HUES64 (cell line): ENCODE data around the gene CRABP2.

ENCODE experiments used
- H3K27ac ChIP-seq: 2 replicates; pipeline ENCODE4 v1.7.0; 2013; ENCODE audit warnings: low read depth, low read length, inconsistent platforms
- H3K27me3 ChIP-seq: 2 replicates; pipeline ENCODE4 v1.6.1; 2013; ENCODE audit warnings: mild to moderate bottlenecking, low read length; ENCODE audit not compliant: insufficient read depth
- H3K36me3 ChIP-seq: 2 replicates; pipeline ENCODE4 v1.6.1; 2013; ENCODE audit warnings: mild to moderate bottlenecking, low read length; ENCODE audit not compliant: insufficient read depth
- H3K4me1 ChIP-seq: 2 replicates; pipeline ENCODE4 v1.6.1; 2013; ENCODE audit warnings: mild to moderate bottlenecking, low read length, moderate library complexity; ENCODE audit not compliant: insufficient read depth
- H3K4me3 ChIP-seq: 2 replicates; pipeline ENCODE4 v1.5.1; 2013; ENCODE audit warnings: mild to moderate bottlenecking, low read length, moderate library complexity
- H3K9ac ChIP-seq: 2 replicates; pipeline ENCODE4 v1.6.1; 2013; ENCODE audit warnings: mild to moderate bottlenecking, low read depth, low read length
- H3K9me3 ChIP-seq: 2 replicates; pipeline ENCODE4 v1.6.1; 2013; ENCODE audit warnings: low read depth, low read length; ENCODE audit not compliant: insufficient read depth
- WGBS: fragments of 150-250, 120-280 bp; methylation state at CpG from one replicate; pipeline ENCODE4 v1.1.7; 2013; ENCODE audit warnings: missing lambda C conversion rate; 5-methylcytosine and 5-hydroxymethylcytosine counted together

Gene CRABP2

GRCh38 chr1:156725683-156726280 is 20.4 kb upstream of the CRABP2 start:
- no peak overlapping the region for H3K27ac ChIP-seq
- WGBS: 20% methylated on average over 18 of the region's 18 CpGs

GRCh38 chr1:156721535-156721934 is 16.2 kb upstream of the CRABP2 start:
- Histone ChIP-seq H3K27ac (no peak overlapping the region), H3K36me3 (peaks cover 44% of the 10 kb centered on the region), H3K4me1 (peaks cover 11% of the 10 kb centered on the region; the same call in 1 of the 2 replicates), H3K9ac (no peak overlapping the region), H3K9me3 (no peaks in the 10 kb centered on the region), H3K4me3 (no peak overlapping the region), H3K27me3 (no peaks in the 10 kb centered on the region)
- 98% methylated on average over 4 of the region's 4 CpGs for WGBS

More at GRCh38 chr1:156725683-156726280, 20.4 kb upstream of the CRABP2 start:
- Histone ChIP-seq H3K27me3 (no peaks in the 10 kb centered on the region), H3K36me3 (peaks cover 44% of the 10 kb centered on the region), H3K9me3 (no peaks in the 10 kb centered on the region), H3K4me3 (peak overlapping the region; percentile 71), H3K9ac (no peak overlapping the region), H3K4me1 (peaks cover 17% of the 10 kb centered on the region; the same call in 1 of the 2 replicates)

- Histone ChIP-seq H3K4me1 (peaks cover 9% of the 10 kb centered on the region; the same call in 1 of the 2 replicates), H3K4me3 (no peak overlapping the region), H3K27me3 (no peaks in the 10 kb centered on the region), H3K9me3 (no peaks in the 10 kb centered on the region), H3K36me3 (peaks cover 44% of the 10 kb centered on the region), H3K27ac (no peak overlapping the region), H3K9ac (no peak overlapping the region)
- 90% methylated on average over 2 of the region's 2 CpGs for WGBS
Measured at GRCh38 chr1:156721131-156721530, 15.7 kb upstream of the CRABP2 start.

- Histone ChIP-seq H3K27ac (no peak overlapping the region), H3K4me3 (no peak overlapping the region), H3K4me1 (peaks cover 3% of the 10 kb centered on the region), H3K9ac (no peak overlapping the region), H3K9me3 (no peaks in the 10 kb centered on the region), H3K36me3 (peaks cover 17% of the 10 kb centered on the region), H3K27me3 (no peaks in the 10 kb centered on the region)
- WGBS: 88% methylated on average over 4 of the region's 4 CpGs
Measured at GRCh38 chr1:156717351-156717750, 12.0 kb upstream of the CRABP2 start.

- Histone ChIP-seq H3K4me3 (no peak overlapping the region), H3K9me3 (no peaks in the 10 kb centered on the region), H3K4me1 (peaks cover 19% of the 10 kb centered on the region), H3K27me3 (no peaks in the 10 kb centered on the region), H3K9ac (no peak overlapping the region), H3K27ac (no peak overlapping the region), H3K36me3 (no peaks in the 10 kb centered on the region)
- WGBS: 88% methylated on average over 3 of the region's 3 CpGs
Measured at GRCh38 chr1:156714830-156715229, 9.4 kb upstream of the CRABP2 start.

- no peaks in the 10 kb centered on the region for H3K27me3 ChIP-seq
- H3K9me3 ChIP-seq: no peaks in the 10 kb centered on the region
- 73% methylated on average over 3 of the region's 3 CpGs for WGBS
- no peak overlapping the region for H3K4me3 ChIP-seq
- H3K9ac ChIP-seq: no peak overlapping the region
- H3K4me1 ChIP-seq: peaks cover 39% of the 10 kb centered on the region
- H3K36me3 ChIP-seq: no peaks in the 10 kb centered on the region
- no peak overlapping the region for H3K27ac ChIP-seq
Measured at GRCh38 chr1:156712626-156713025, 7.2 kb upstream of the CRABP2 start.

- peak overlapping the region; percentile 59 for H3K27ac ChIP-seq
- H3K9ac ChIP-seq: peak overlapping the region; percentile 21; the same call in 1 of the 2 replicates
- 42% methylated on average over 9 of the region's 9 CpGs for WGBS
- H3K4me3 ChIP-seq: no peak overlapping the region
- H3K4me1 ChIP-seq: peaks cover 46% of the 10 kb centered on the region
- no peaks in the 10 kb centered on the region for H3K9me3 ChIP-seq
- no peaks in the 10 kb centered on the region for H3K27me3 ChIP-seq
- H3K36me3 ChIP-seq: no peaks in the 10 kb centered on the region
Measured at GRCh38 chr1:156711011-156711817, 5.8 kb upstream of the CRABP2 start.

GRCh38 chr1:156709757-156710489 is 4.5 kb upstream of the CRABP2 start:
- no peak overlapping the region for H3K4me3 ChIP-seq
- 84% methylated on average over 10 of the region's 11 CpGs for WGBS
- no peak overlapping the region for H3K9ac ChIP-seq
- peaks cover 46% of the 10 kb centered on the region for H3K4me1 ChIP-seq
- H3K27ac ChIP-seq: no peak overlapping the region
- no peaks in the 10 kb centered on the region for H3K9me3 ChIP-seq
- H3K27me3 ChIP-seq: peaks cover 3% of the 10 kb centered on the region; the same call in 1 of the 2 replicates
- H3K36me3 ChIP-seq: no peaks in the 10 kb centered on the region

- Histone ChIP-seq H3K27ac (peak overlapping the region; percentile 94; the same call in 1 of the 2 replicates), H3K27me3 (peaks cover 12% of the 10 kb centered on the region), H3K9me3 (no peaks in the 10 kb centered on the region), H3K4me3 (peak overlapping the region; percentile 10; the same call in 1 of the 2 replicates), H3K36me3 (no peaks in the 10 kb centered on the region), H3K9ac (no peak overlapping the region), H3K4me1 (peaks cover 51% of the 10 kb centered on the region)
- 42% methylated on average over 3 of the region's 4 CpGs for WGBS
Measured at GRCh38 chr1:156709031-156709430, 3.6 kb upstream of the CRABP2 start.

- H3K9ac ChIP-seq: peak overlapping the region; percentile 58
Measured at GRCh38 chr1:156708218-156708661, 2.9 kb upstream of the CRABP2 start.

More at GRCh38 chr1:156708218-156708661, 2.9 kb upstream of the CRABP2 start:
- peak overlapping the region; percentile 71 for H3K4me3 ChIP-seq
- peaks cover 59% of the 10 kb centered on the region for H3K4me1 ChIP-seq
- peak overlapping the region; percentile 94 for H3K27ac ChIP-seq
- 5% methylated on average over 4 of the region's 4 CpGs for WGBS
- H3K9me3 ChIP-seq: no peaks in the 10 kb centered on the region
- peaks cover 16% of the 10 kb centered on the region for H3K27me3 ChIP-seq
- no peaks in the 10 kb centered on the region for H3K36me3 ChIP-seq
